Karpas-422 (cell line): ENCODE data around the gene CPN2. TPM values are rescaled to one million over a fixed set of nuclear protein-coding genes. Genes with fewer than 3 reads are reported as not detected.

ENCODE experiments used
- DNase-seq: peaks from one replicate; pipeline ENCODE4 v3.0.0-alpha.2; 2015
- H2AFZ ChIP-seq: fragments of 200-600 bp; sonication (generic); 2 replicates; pipeline ENCODE4 v1.6.1; 2014; ENCODE audit warnings: antibody characterized with exemption, low read length, mixed read lengths
- H3K27ac ChIP-seq: fragments of 200-600 bp; sonication (generic); 2 replicates; pipeline ENCODE4 v1.5.1; 2014; ENCODE audit warnings: mild to moderate bottlenecking, low read length, moderate library complexity
- H3K27me3 ChIP-seq: fragments of 200-600 bp; sonication (generic); 2 replicates; pipeline ENCODE4 v1.6.1; 2014; ENCODE audit warnings: low read length, mixed read lengths
- H3K36me3 ChIP-seq: fragments of 200-600 bp; sonication (generic); 2 replicates; pipeline ENCODE4 v1.6.1; 2014; ENCODE audit warnings: low read length, mixed read lengths; ENCODE audit not compliant: insufficient read depth
- H3K4me1 ChIP-seq: fragments of 200-600 bp; sonication (generic); 2 replicates; pipeline ENCODE4 v1.6.1; 2014; ENCODE audit warnings: mild to moderate bottlenecking, low read length, mixed read lengths
- H3K4me2 ChIP-seq: fragments of 200-600 bp; sonication (generic); 2 replicates; pipeline ENCODE4 v1.6.1; 2014; ENCODE audit warnings: low read length, low read depth, mild to moderate bottlenecking; ENCODE audit not compliant: poor library complexity, severe bottlenecking
- H3K4me3 ChIP-seq: fragments of 200-600 bp; sonication (generic); 2 replicates; pipeline ENCODE4 v1.5.1; 2014; ENCODE audit warnings: mild to moderate bottlenecking, antibody characterized with exemption, low read length, mixed read lengths
- H3K79me2 ChIP-seq: fragments of 200-600 bp; sonication (generic); 2 replicates; pipeline ENCODE4 v1.6.1; 2014; ENCODE audit warnings: mild to moderate bottlenecking, low read length, mixed read lengths
- H3K9ac ChIP-seq: fragments of 200-600 bp; sonication (generic); 2 replicates; pipeline ENCODE4 v1.6.0; 2014; ENCODE audit warnings: low read length
- H3K9me2 ChIP-seq: fragments of 200-600 bp; sonication (generic), shearing (Covaris generic); replicated peaks from 2 replicates; pipeline ENCODE4 v1.6.0; 2014; ENCODE audit warnings: mild to moderate bottlenecking, low read length, moderate library complexity; ENCODE audit not compliant: insufficient read depth
- H3K9me3 ChIP-seq: fragments of 300-700, 200-600 bp; sonication (generic); 2 replicates; pipeline ENCODE4 v1.6.1; 2014; ENCODE audit warnings: low read length, mixed read lengths
- H4K20me1 ChIP-seq: fragments of 200-600 bp; sonication (generic); 2 replicates; pipeline ENCODE4 v1.6.1; 2014; ENCODE audit warnings: mild to moderate bottlenecking, antibody characterized with exemption, low read length, low read depth; ENCODE audit not compliant: insufficient read depth
- total RNA-seq: library from RNA; depleted of rRNA; stranded (reverse); fragments of >200 nt; shearing (Covaris generic); gene quantifications from 2 replicates; pipeline ENCODE4 v1.2.3, GENCODE V29; 2014; ENCODE audit warnings: low replicate concordance

The CPN2 gene
- total RNA-seq, 1 experiment from 2014 or later: not detected

GRCh38 chr3:194308601-194309449 is 42.3 kb downstream of the CPN2 start:
- H3K36me3 ChIP-seq: no peaks in the 10 kb centered on the region
- H3K27ac ChIP-seq: no peak overlapping the region
- H3K4me1 ChIP-seq: peaks cover 35% of the 10 kb centered on the region
- no peak overlapping the region for H3K4me3 ChIP-seq
- no peaks in the 10 kb centered on the region for H3K27me3 ChIP-seq
- no peaks in the 10 kb centered on the region for H3K9me2 ChIP-seq
- no peak overlapping the region for H3K9ac ChIP-seq
- no peak overlapping the region for H3K4me2 ChIP-seq
- no peak for DNase-seq
- no peaks in the 10 kb centered on the region for H3K9me3 ChIP-seq
- H3K79me2 ChIP-seq: no peaks in the 10 kb centered on the region
- H4K20me1 ChIP-seq: peaks cover 10% of the 10 kb centered on the region; the same call in 1 of the 2 replicates
- no peak overlapping the region for H2AFZ ChIP-seq

GRCh38 chr3:194307849-194308248 is 43.3 kb downstream of the CPN2 start:
- no peaks in the 10 kb centered on the region for H3K36me3 ChIP-seq
- no peak for DNase-seq
- H3K9me3 ChIP-seq: no peaks in the 10 kb centered on the region
- no peak overlapping the region for H3K4me3 ChIP-seq
- no peaks in the 10 kb centered on the region for H3K27me3 ChIP-seq
- no peak overlapping the region for H3K9ac ChIP-seq
- no peaks in the 10 kb centered on the region for H3K9me2 ChIP-seq
- H3K4me1 ChIP-seq: peaks cover 35% of the 10 kb centered on the region
- H4K20me1 ChIP-seq: peaks cover 10% of the 10 kb centered on the region; the same call in 1 of the 2 replicates
- H3K4me2 ChIP-seq: peak overlapping the region; percentile 65
- H3K27ac ChIP-seq: no peak overlapping the region
- no peaks in the 10 kb centered on the region for H3K79me2 ChIP-seq
- no peak overlapping the region for H2AFZ ChIP-seq

- peak overlapping the region; percentile 65 for H3K4me2 ChIP-seq
- peak overlapping the region; percentile 47; the same call in 1 of the 2 replicates for H3K4me3 ChIP-seq
- no peaks in the 10 kb centered on the region for H3K9me2 ChIP-seq
- no peaks in the 10 kb centered on the region for H3K9me3 ChIP-seq
- no peaks in the 10 kb centered on the region for H3K79me2 ChIP-seq
- no peaks in the 10 kb centered on the region for H3K27me3 ChIP-seq
- peak; percentile 83 for DNase-seq
- H3K4me1 ChIP-seq: peaks cover 35% of the 10 kb centered on the region
- H3K36me3 ChIP-seq: no peaks in the 10 kb centered on the region
- H3K9ac ChIP-seq: 0 out of 2 replicates have a peak overlapping the region, but pooled peaks have one; percentile 16
- H3K27ac ChIP-seq: 0 out of 2 replicates have a peak overlapping the region, but pooled peaks have one; percentile 25
- no peak overlapping the region for H2AFZ ChIP-seq
- H4K20me1 ChIP-seq: peaks cover 10% of the 10 kb centered on the region; the same call in 1 of the 2 replicates
Measured at GRCh38 chr3:194306771-194307640, 44.1 kb downstream of the CPN2 start.

GRCh38 chr3:194306109-194306686 is 44.9 kb downstream of the CPN2 start:
- Histone ChIP-seq H3K4me2 (peak overlapping the region; percentile 65), H3K4me3 (peak overlapping the region; percentile 47; the same call in 1 of the 2 replicates), H4K20me1 (peaks cover 10% of the 10 kb centered on the region; the same call in 1 of the 2 replicates), H2AFZ (no peak overlapping the region), H3K79me2 (no peaks in the 10 kb centered on the region), H3K9me3 (no peaks in the 10 kb centered on the region), H3K9me2 (no peaks in the 10 kb centered on the region), H3K9ac (no peak overlapping the region), H3K27me3 (no peaks in the 10 kb centered on the region), H3K36me3 (no peaks in the 10 kb centered on the region), H3K4me1 (peaks cover 35% of the 10 kb centered on the region), H3K27ac (no peak overlapping the region)
- peak; percentile 70 for DNase-seq

GRCh38 chr3:194305356-194306108 is 45.6 kb downstream of the CPN2 start:
- peaks cover 35% of the 10 kb centered on the region for H3K4me1 ChIP-seq
- no peaks in the 10 kb centered on the region for H3K79me2 ChIP-seq
- no peaks in the 10 kb centered on the region for H3K27me3 ChIP-seq
- H3K9me3 ChIP-seq: no peaks in the 10 kb centered on the region
- no peaks in the 10 kb centered on the region for H3K9me2 ChIP-seq
- H3K27ac ChIP-seq: no peak overlapping the region
- DNase-seq: no peak
- no peak overlapping the region for H3K4me3 ChIP-seq
- no peak overlapping the region for H2AFZ ChIP-seq
- no peaks in the 10 kb centered on the region for H3K36me3 ChIP-seq
- no peak overlapping the region for H3K9ac ChIP-seq
- no peak overlapping the region for H3K4me2 ChIP-seq
- H4K20me1 ChIP-seq: peaks cover 10% of the 10 kb centered on the region; the same call in 1 of the 2 replicates

- Histone ChIP-seq H3K4me1 (peaks cover 32% of the 10 kb centered on the region), H3K4me2 (no peak overlapping the region), H3K9me2 (no peaks in the 10 kb centered on the region), H3K27me3 (no peaks in the 10 kb centered on the region), H3K79me2 (no peaks in the 10 kb centered on the region), H3K9ac (no peak overlapping the region), H3K36me3 (no peaks in the 10 kb centered on the region), H3K9me3 (no peaks in the 10 kb centered on the region), H4K20me1 (peaks cover 10% of the 10 kb centered on the region; the same call in 1 of the 2 replicates), H2AFZ (no peak overlapping the region), H3K4me3 (no peak overlapping the region), H3K27ac (no peak overlapping the region)
- DNase-seq: no peak
Measured at GRCh38 chr3:194304186-194304917, 46.8 kb downstream of the CPN2 start.

GRCh38 chr3:194303749-194304148 is 47.4 kb downstream of the CPN2 start:
- H3K4me2 ChIP-seq: no peak overlapping the region
- H4K20me1 ChIP-seq: peaks cover 10% of the 10 kb centered on the region; the same call in 1 of the 2 replicates
- H3K4me3 ChIP-seq: no peak overlapping the region
- H3K9ac ChIP-seq: no peak overlapping the region
- H3K36me3 ChIP-seq: no peaks in the 10 kb centered on the region
- no peaks in the 10 kb centered on the region for H3K9me3 ChIP-seq
- H3K79me2 ChIP-seq: no peaks in the 10 kb centered on the region
- no peak overlapping the region for H2AFZ ChIP-seq
- DNase-seq: no peak
- no peak overlapping the region for H3K27ac ChIP-seq
- H3K27me3 ChIP-seq: no peaks in the 10 kb centered on the region
- peaks cover 26% of the 10 kb centered on the region for H3K4me1 ChIP-seq
- no peaks in the 10 kb centered on the region for H3K9me2 ChIP-seq
